ENCODE measurements around the gene GOLGB1.

GOLGB1 gene

DNA sequence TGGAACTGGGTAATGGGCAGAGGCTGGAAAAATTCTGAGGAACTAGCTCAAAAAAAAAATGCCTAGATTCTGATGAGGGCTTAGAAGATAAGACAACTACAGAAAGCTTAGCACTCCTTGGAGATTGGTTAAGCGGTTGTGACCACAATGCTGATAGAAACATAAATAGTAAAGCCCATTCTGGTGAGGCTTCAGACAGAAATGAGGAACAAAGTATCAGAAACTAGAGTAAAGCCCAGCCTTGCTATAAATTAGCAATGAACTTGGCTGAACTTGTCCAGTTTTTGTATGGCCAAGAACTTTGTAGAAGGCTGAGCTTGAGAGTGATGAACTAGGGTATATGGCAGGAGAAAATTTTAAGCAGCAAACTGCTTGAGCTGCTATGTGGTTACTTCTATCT lies 25.4 kb downstream of the GOLGB1 start:
- no peak overlapping the region for H3K4me3 ChIP-seq (replicated peaks; ENCODE audit: low read depth, low read length)
- DNase-seq (ENCODE audit: low read depth), result no peak
- TF ChIP-seq, protein P1, sequence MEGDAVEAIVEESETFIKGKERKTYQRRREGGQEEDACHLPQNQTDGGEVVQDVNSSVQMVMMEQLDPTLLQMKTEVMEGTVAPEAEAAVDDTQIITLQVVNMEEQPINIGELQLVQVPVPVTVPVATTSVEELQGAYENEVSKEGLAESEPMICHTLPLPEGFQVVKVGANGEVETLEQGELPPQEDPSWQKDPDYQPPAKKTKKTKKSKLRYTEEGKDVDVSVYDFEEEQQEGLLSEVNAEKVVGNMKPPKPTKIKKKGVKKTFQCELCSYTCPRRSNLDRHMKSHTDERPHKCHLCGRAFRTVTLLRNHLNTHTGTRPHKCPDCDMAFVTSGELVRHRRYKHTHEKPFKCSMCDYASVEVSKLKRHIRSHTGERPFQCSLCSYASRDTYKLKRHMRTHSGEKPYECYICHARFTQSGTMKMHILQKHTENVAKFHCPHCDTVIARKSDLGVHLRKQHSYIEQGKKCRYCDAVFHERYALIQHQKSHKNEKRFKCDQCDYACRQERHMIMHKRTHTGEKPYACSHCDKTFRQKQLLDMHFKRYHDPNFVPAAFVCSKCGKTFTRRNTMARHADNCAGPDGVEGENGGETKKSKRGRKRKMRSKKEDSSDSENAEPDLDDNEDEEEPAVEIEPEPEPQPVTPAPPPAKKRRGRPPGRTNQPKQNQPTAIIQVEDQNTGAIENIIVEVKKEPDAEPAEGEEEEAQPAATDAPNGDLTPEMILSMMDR (IDR thresholded peaks at IDR 0.05; ENCODE audit: low read length, missing control alignments), result no peak

DNA sequence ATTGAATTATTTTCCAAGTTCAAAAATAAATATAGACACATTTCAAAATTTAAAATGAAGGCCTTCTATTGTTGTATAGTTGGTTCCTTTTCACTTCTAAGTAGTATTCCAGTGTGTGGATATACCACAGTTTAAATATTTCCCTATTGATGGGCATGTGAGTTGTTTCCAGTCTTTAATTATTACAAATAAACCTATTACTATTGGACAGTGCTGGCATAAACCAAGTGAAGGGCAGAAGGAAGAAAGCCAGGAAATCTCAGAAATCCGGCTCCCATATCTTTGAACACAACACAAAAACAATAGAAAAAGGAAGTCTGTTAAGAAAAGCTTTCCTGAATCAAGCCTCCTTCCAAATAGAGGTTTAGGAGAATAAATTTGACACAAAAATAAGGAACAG lies 26.1 kb downstream of the GOLGB1 start:
- DNase-seq (ENCODE audit: low read depth), result peak; percentile 40
- TF ChIP-seq, protein P1 (IDR thresholded peaks at IDR 0.05; ENCODE audit: low read length, missing control alignments), result no peak
- no peak overlapping the region for H3K4me3 ChIP-seq (replicated peaks; ENCODE audit: low read depth, low read length)

DNA sequence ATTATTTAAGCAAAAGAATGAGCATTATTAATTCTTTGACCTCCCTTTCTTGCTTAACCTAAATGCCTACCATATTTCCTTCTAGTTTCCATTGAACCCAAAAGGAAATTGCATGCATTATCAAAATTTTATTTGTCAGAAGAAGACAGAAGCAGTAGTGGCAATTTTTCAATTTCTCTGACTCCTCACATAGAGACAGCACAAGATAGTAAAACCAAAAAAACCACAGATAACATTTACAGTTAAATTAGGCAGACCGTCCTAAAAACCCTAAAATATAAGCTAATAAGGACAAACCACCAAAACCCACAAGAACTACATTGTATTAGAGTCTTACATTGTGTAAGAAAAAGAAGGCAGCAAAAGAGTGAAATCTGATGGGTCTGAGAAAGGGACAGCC lies 27.1 kb downstream of the GOLGB1 start:
- no peak overlapping the region for H3K4me3 ChIP-seq (replicated peaks; ENCODE audit: low read depth, low read length)
- no peak for DNase-seq (ENCODE audit: low read depth)
- TF ChIP-seq, protein P1 (IDR thresholded peaks at IDR 0.05; ENCODE audit: low read length, missing control alignments), result no peak

DNA sequence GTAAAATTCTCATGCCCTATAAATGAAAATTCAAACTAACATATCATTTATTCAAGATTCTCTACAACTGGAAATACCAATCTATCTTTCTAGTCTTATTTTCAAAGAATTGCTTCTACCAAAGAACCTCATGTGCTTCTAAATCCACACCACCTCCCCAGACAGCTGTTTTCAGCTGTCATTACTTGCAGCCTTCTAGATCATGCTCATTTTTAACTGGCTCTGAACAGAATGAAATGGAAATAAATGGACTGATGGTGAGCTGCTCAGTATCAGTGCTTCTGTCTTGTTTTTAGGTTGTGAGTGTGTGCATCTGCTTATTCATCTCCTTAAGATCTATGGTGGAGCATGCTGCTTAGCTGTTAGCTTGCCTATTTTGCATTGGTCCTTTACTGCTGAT lies 29.4 kb downstream of the GOLGB1 start:
- TF ChIP-seq, protein P1 (IDR thresholded peaks at IDR 0.05; ENCODE audit: low read length, missing control alignments), result no peak
- DNase-seq (ENCODE audit: low read depth), result no peak
- no peak overlapping the region for H3K4me3 ChIP-seq (replicated peaks; ENCODE audit: low read depth, low read length)

DNA sequence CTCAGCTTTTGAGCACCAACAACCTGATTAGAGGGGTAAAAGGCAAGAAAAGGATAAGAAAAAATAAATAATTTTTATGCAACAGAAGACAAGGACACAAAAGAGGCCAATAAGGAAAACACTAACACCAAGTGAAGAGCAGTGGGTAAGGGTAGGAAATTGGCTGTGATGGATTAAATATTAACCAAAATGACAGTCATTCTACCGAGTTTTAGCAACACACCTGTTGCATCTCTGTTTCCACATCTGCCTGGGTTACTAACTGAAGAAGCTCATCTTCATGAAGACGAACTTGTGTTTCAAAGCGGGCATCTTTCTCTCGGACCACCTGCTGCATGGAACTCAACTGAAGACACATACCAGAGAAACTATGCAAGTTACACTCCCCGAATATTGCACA lies 30.1 kb downstream of the GOLGB1 start:
- H3K4me3 ChIP-seq (replicated peaks; ENCODE audit: low read depth, low read length), result no peak overlapping the region
- DNase-seq (ENCODE audit: low read depth), result no peak
- TF ChIP-seq, protein P1 (IDR thresholded peaks at IDR 0.05; ENCODE audit: low read length, missing control alignments), result no peak

DNA sequence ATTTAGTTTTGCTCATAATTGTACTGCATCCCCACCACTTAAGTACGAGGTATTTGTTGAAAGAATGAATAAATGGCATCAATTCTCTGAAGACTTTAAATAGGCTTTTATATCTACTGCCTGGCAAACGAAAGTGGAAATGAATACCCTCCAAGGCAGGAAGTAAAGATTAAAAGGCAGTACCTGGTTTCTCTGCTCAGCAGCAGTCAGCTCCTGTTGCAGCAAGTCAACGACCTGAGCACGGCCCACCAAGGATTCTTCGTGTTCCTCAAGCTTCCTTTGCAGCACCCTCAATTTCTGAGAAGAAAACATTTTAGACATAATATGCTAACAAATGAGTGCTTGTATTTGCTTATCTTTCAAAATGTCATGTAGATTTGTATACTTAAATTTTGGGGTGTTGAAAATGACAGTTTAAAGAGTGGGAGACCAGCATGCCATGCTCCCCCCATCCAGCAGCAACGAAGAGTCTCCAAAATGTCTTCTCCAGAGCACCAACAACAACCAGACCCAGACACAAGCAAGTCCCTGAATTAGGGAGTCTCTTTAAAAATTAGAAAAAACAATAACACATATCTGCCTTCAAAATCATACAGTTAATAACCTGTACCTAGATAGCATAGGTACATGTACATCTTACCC lies 31.2 kb downstream of the GOLGB1 start:
- H3K4me3 ChIP-seq (replicated peaks; ENCODE audit: low read depth, low read length), result no peak overlapping the region
- DNase-seq (ENCODE audit: low read depth), result no peak
- TF ChIP-seq, protein P1 (IDR thresholded peaks at IDR 0.05; ENCODE audit: low read length, missing control alignments), result no peak

DNA sequence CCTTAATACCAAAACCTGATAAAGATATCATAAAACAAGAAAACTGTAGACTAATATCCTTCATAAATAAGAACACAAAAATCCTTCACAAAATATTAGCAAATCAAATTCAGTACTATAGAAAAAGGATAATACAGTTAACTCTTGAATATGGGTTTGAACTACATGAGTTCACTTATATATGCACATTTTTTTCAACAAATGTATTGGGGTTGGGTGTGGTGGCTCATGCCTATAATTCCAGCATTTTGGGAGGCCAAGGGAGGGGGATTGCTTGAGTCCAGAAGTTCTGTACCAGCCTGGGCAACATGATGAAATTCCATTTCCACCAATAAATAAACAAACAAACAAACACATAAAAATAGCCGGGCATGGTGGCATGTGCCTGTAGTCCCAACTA lies 39.2 kb downstream of the GOLGB1 start:
- no peak overlapping the region for H3K4me3 ChIP-seq (replicated peaks; ENCODE audit: low read depth, low read length)
- no peak for DNase-seq (ENCODE audit: low read depth)
- TF ChIP-seq, protein P1 (IDR thresholded peaks at IDR 0.05; ENCODE audit: low read length, missing control alignments), result no peak

Data from fibroblast of pulmonary artery (primary cell).